ENCODE data around the gene ZDBF2. TPM values are rescaled to one million over a fixed set of nuclear protein-coding genes. Genes with fewer than 3 reads are reported as not detected.
"Not testable (repeated sequence)": the region's sequence is repeated elsewhere in the genome, so short reads cannot be mapped to it uniquely, and the experiment has no call there.

The ZDBF2 gene
- 10 to 100 TPM; 13.2 to 13.5 TPM for total RNA-seq

DNA sequence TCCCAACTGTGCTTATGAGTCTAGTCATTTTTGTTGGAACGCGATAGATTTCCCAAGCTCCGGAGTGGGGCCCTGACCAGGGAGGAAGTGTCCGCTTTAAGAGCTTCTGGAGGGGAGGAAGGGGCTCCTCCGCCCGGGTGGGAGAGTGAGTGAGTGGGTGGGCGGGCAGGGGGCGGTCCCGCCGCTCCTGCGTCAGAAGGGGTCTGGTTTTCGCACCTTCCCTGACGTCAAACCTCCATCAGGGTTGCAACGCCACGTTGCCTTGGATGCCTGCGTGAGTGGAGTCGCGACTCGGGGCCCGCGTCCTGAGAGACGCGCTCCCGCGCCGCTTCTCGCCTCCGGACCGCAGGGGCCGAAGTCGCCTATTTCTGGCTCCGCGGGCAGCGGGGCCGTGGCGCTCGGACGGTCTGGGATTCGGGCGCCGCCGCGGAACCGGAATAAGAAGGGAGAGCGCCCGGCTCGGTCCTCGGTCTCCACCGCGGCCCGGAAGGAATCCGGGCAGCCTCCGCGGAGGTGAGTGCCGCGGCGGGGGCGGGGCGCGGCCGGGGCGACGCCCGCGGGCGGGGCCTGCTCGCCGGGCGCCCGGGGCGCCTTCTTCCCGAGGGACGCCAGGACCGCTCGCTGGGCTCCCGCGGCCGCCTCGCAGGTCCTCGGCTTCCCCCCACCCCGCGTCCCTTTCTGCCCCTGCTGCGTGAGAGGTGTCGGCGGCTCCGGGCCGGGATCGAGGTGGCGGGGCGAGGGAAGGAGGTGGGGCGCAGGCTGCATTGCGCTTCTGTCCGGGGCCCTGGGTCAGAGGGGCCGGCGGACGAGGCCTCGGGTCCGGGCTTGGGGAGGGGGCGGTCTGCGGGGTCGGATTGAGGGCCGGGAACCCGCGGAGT, at the start of gene ZDBF2:
ZDBF2 (plus strand) TSS at position 230 of the 878 bp plus-strand sequence. CDS start 7,187 bp downstream, outside the sequence.
- DNase-seq (peak; percentile 60 to 73 (median 62)), ATAC-seq (peak; percentile 94)
- 1 to 5% methylated on average over 7 to 83 of the region's 104 CpGs for WGBS, 2 donors
- Histone ChIP-seq H3K4me1 (peaks cover 4% of the 10 kb centered on the region), H3K36me3 (replicated peaks in 1 of 2; ENCODE audit: insufficient read depth in 1 of 2, low read depth in 2 of 2) (no peaks in the 10 kb centered on the region), H3K4me3 (peak within 1 kb of the TSS; percentile 72 to 90), H3K9me3 (no peaks in the 10 kb centered on the region), H3K27me3 (no peaks in the 10 kb centered on the region), H3K27ac (peak within 1 kb of the TSS; percentile 67 to 86 (median 74))
- peak; percentile 55 to 76 (median 70) for TF ChIP-seq POLR2A (IDR thresholded peaks at IDR 0.05)
- TF ChIP-seq, protein P1, sequence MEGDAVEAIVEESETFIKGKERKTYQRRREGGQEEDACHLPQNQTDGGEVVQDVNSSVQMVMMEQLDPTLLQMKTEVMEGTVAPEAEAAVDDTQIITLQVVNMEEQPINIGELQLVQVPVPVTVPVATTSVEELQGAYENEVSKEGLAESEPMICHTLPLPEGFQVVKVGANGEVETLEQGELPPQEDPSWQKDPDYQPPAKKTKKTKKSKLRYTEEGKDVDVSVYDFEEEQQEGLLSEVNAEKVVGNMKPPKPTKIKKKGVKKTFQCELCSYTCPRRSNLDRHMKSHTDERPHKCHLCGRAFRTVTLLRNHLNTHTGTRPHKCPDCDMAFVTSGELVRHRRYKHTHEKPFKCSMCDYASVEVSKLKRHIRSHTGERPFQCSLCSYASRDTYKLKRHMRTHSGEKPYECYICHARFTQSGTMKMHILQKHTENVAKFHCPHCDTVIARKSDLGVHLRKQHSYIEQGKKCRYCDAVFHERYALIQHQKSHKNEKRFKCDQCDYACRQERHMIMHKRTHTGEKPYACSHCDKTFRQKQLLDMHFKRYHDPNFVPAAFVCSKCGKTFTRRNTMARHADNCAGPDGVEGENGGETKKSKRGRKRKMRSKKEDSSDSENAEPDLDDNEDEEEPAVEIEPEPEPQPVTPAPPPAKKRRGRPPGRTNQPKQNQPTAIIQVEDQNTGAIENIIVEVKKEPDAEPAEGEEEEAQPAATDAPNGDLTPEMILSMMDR (IDR thresholded peaks at IDR 0.05) = no peak
- intact Hi-C loops (cut with DNase I) = no loop called here

DNA sequence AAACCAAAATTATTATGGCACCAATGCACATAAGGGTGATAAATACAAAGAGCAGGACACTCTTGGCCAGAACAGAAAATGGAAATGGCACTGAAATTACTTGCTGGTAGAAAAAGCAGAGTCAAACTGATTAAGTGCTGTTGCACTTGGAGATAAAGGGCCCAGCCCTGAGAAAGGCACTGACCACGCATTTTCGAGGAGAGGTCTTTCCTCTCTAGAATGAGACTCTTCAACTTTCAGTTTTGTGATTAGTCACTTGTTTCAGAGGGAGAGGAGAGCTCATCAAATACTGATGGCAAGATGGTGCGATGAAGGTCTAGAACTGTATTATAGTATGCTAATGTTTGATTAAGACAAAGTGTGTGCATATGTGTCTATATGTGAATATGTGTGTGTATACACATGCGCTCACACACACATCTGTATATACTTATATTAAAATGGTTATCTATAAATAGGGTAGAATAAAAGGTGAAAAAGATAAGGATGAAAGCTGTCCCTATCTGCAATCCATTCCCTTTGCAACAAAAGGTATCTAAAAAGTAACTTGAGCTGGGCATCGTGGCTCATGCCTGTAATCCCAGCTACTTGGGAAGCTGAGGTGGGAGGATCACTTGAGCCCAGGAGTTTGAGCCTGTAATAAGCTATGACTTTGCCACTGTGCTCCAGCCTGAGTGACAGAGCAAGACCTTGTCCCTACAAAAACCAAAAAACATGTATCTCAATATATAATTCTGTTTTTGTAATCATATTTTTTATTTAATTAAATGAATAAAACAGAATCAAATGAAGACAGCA, 48.8 kb upstream of the ZDBF2 start:
- Histone ChIP-seq H3K4me3 (no peak overlapping the region), H3K9me3 (no peaks in the 10 kb centered on the region), H3K27ac (no peak overlapping the region), H3K36me3 (replicated peaks in 1 of 2; ENCODE audit: insufficient read depth in 1 of 2, low read depth in 2 of 2) (no peaks in the 10 kb centered on the region), H3K4me1 (no peaks in the 10 kb centered on the region), H3K27me3 (peaks cover 0 to 3% of the 10 kb centered on the region in 2 donors)
- ATAC-seq (no peak), DNase-seq (no peak)
- TF ChIP-seq, protein P1 (IDR thresholded peaks at IDR 0.05) = no peak
- TF ChIP-seq POLR2A (IDR thresholded peaks at IDR 0.05) = no peak
- WGBS, 2 donors = 57 to 73% methylated on average over 5 of the region's 5 CpGs
- intact Hi-C loops (cut with DNase I) = no loop called here

DNA sequence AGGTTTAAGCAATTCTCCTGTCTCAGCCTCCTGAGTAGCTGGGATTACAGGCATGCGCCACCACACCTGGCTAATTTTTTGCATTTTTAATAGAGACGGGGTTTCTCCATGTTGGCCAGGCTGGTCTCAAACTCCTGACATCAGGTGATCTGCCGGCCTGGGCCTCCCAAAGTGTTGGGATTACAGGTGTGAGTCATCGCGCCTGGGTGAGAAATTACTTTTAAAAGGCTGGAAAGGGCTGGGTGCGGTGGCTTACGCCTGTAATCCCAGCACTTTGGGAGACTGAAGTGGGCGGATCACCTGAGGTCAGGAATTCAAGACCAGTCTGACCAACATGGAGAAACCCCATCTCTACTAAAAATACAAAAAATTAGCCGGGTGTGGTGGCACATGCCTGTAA, 45.8 kb upstream of the ZDBF2 start:
- DNase-seq; ATAC-seq; H3K27ac ChIP-seq; intact Hi-C loops (cut with DNase I); H3K4me1 ChIP-seq; H3K27me3 ChIP-seq; H3K9me3 ChIP-seq; H3K4me3 ChIP-seq; H3K36me3 ChIP-seq (replicated peaks in 1 of 2; ENCODE audit: insufficient read depth in 1 of 2, low read depth in 2 of 2): not testable (repeated sequence)
- WGBS, 2 donors = 77 to 85% methylated on average over 9 of the region's 9 CpGs

DNA sequence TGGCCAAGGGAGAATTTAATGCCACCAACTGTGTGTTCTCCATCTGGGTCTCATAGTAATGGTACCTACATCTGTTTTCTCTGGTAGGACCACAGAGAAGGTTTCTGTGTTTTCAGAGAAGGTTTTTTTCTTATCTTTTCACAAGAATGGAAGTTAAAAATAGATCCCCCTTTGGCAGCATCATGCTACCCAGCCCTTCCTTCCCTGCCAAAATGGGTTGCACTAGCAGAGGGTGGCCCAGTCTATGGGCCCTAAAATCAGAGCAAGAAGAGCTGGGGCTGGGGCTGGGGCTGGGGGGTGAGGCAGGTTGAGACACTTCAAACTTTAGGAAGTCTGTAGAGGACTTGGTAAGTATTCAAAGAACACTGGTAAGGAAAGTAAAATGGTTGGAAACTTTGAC, 44.8 kb upstream of the ZDBF2 start:
- ATAC-seq (no peak), DNase-seq (no peak)
- intact Hi-C loops (cut with DNase I) = no loop called here
- Histone ChIP-seq H3K4me3 (no peak overlapping the region), H3K4me1 (no peaks in the 10 kb centered on the region), H3K9me3 (no peaks in the 10 kb centered on the region), H3K36me3 (replicated peaks in 1 of 2; ENCODE audit: insufficient read depth in 1 of 2, low read depth in 2 of 2) (no peaks in the 10 kb centered on the region), H3K27ac (no peak overlapping the region), H3K27me3 (peaks cover 0 to 3% of the 10 kb centered on the region in 2 donors)
- TF ChIP-seq, protein P1 (IDR thresholded peaks at IDR 0.05) = no peak
- no peak for TF ChIP-seq POLR2A (IDR thresholded peaks at IDR 0.05)

DNA sequence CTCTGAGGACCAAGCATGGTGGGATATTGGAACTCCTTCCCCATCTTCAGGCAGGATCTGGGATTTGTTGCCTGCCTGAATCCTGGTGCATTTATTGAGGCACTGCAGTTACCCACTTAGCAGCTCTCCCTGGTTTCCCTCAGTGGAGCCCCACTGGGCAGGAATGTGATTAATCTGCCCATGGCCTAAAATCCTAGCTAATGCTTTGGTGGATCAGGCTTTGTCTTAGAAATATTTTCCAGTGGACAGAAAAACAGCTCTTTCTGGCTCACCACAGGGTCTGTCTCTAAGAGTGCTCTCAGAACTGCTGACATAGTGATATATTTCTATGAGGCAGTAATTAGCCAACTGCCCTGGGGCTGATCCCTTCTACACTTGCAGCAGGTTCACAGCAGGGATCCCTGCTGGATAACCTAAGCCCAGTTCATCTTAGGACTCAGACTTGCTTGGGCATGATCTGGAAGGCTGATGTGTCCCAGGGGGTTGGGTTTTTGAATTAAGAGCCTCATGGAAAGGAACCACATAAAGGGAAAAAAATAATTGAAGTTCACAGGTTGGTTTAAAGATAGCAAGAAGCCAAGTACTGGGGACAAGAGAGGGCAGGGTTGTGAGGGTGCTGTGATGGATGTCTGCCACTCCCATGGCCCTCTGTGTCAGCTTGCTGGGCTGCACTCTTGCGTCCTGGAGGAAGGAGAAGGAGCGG, 44.3 kb upstream of the ZDBF2 start:
- Histone ChIP-seq H3K36me3 (replicated peaks in 1 of 2; ENCODE audit: insufficient read depth in 1 of 2, low read depth in 2 of 2) (no peaks in the 10 kb centered on the region), H3K9me3 (no peaks in the 10 kb centered on the region), H3K27me3 (peaks cover 0 to 3% of the 10 kb centered on the region in 2 donors), H3K4me3 (no peak overlapping the region), H3K4me1 (no peaks in the 10 kb centered on the region), H3K27ac (no peak overlapping the region)
- DNase-seq (no peak), ATAC-seq (no peak)
- 55 to 72% methylated on average over 2 of the region's 2 CpGs for WGBS, 2 donors
- intact Hi-C loops (cut with DNase I) = no loop called here
- TF ChIP-seq POLR2A (IDR thresholded peaks at IDR 0.05) = no peak
- TF ChIP-seq, protein P1 (IDR thresholded peaks at IDR 0.05) = no peak

Data from body of pancreas (tissue), 4 donors.